ENCODE results near the gene DDX39A.

Gene DDX39A

DNA sequence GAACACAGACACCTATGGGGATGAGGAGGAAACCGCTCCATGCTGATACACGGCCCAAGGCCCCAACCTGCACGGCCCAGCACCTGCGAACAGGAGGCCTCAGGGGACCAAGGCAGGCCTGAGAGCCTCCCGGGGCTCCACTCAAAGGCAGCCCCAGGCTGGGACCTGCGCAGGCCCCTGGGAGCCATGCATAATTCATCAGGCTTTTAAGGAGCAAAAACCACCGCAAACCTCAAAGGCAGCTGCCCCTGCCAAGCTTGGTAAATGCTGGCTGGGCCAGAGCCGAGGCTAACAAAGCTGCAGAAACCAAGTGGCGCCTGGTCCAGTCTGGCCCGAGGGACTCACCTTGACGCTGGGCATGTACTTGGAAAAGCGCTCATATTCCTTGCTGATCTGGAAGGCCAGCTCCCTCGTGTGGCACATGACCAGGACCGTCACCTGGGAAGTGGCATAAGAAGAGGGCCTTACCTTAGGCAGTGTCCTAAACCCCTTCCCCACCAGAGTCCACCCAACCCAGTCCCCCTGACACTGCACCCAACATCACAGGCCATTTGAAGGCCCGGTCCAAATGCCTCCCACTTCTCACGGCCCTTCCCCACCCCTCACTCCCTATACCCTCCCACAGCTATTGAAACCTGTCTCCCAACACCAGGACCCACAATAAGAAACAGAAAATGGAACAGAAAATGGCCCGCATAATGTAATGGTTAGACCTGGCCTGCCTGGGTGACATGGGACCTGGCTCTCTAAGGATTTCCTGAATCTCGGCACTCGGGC is 7.8 kb downstream of the DDX39A start:
- TF ChIP-seq, protein P1, sequence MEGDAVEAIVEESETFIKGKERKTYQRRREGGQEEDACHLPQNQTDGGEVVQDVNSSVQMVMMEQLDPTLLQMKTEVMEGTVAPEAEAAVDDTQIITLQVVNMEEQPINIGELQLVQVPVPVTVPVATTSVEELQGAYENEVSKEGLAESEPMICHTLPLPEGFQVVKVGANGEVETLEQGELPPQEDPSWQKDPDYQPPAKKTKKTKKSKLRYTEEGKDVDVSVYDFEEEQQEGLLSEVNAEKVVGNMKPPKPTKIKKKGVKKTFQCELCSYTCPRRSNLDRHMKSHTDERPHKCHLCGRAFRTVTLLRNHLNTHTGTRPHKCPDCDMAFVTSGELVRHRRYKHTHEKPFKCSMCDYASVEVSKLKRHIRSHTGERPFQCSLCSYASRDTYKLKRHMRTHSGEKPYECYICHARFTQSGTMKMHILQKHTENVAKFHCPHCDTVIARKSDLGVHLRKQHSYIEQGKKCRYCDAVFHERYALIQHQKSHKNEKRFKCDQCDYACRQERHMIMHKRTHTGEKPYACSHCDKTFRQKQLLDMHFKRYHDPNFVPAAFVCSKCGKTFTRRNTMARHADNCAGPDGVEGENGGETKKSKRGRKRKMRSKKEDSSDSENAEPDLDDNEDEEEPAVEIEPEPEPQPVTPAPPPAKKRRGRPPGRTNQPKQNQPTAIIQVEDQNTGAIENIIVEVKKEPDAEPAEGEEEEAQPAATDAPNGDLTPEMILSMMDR (IDR thresholded peaks at IDR 0.05; ENCODE audit: low read depth, low read length) = no peak
- peaks cover 88% of the 10 kb centered on the region for H3K36me3 ChIP-seq
- no peaks in the 10 kb centered on the region for H3K9me3 ChIP-seq (ENCODE audit: severe bottlenecking)
- H3K27me3 ChIP-seq (ENCODE audit: insufficient read depth, low read depth, severe bottlenecking) = no peaks in the 10 kb centered on the region
- no peak for DNase-seq
- H3K4me3 ChIP-seq (ENCODE audit: low read depth, low read length) = no peak overlapping the region
- H3K27ac ChIP-seq = no peak overlapping the region

DNA sequence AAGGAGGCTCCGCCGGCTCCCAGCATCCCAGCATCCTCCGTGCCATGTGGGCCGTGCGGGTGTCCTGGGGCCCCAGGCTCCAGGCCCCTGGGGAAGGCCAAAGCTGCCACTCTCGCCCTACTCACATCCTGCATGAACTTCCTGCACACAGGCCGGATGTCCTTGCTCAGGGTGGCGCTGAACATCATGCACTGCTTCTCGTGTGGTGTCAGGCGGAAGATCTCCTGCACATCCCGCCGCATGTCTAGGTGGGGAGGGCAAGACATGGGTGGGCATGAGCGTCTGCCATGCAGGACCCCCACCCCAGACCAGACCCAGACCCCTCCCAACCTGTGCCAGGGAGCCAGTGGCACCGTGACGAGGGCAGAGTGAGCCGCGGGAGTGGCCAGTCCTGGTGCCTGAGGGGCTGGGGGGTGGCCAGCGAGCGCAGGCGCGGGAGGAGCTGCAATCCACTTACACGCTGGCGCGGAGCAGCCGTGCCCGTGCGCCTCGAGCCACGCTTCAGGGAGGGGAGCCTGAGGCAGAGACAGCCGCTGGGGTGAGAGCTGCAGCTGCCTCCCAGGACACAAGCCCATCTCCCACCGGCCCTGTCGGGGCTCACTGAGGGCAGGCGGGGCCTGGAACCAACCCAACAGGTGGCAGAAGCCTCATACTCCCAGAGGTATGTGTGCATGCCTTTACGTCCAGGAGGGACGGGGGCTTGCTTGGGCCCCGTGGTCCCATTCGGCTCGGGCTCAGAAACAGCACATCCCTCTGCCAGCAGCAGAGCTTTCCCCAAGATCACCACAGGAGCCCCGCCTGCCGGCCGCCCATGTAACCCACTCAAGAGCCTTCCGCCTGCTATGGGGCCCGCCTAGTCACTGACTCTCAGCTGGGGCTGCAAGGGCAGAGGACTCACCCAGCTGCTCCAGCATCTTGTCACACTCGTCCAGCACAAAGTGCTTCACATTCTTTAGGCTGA is 8.8 kb downstream of the DDX39A start:
- H3K27me3 ChIP-seq (ENCODE audit: insufficient read depth, low read depth, severe bottlenecking) = no peaks in the 10 kb centered on the region
- no peak for DNase-seq
- H3K9me3 ChIP-seq (ENCODE audit: severe bottlenecking) = no peaks in the 10 kb centered on the region
- H3K36me3 ChIP-seq = peaks cover 79% of the 10 kb centered on the region
- no peak overlapping the region for H3K4me3 ChIP-seq (ENCODE audit: low read depth, low read length)
- H3K27ac ChIP-seq = no peak overlapping the region
- TF ChIP-seq, protein P1 (IDR thresholded peaks at IDR 0.05; ENCODE audit: low read depth, low read length) = no peak

DNA sequence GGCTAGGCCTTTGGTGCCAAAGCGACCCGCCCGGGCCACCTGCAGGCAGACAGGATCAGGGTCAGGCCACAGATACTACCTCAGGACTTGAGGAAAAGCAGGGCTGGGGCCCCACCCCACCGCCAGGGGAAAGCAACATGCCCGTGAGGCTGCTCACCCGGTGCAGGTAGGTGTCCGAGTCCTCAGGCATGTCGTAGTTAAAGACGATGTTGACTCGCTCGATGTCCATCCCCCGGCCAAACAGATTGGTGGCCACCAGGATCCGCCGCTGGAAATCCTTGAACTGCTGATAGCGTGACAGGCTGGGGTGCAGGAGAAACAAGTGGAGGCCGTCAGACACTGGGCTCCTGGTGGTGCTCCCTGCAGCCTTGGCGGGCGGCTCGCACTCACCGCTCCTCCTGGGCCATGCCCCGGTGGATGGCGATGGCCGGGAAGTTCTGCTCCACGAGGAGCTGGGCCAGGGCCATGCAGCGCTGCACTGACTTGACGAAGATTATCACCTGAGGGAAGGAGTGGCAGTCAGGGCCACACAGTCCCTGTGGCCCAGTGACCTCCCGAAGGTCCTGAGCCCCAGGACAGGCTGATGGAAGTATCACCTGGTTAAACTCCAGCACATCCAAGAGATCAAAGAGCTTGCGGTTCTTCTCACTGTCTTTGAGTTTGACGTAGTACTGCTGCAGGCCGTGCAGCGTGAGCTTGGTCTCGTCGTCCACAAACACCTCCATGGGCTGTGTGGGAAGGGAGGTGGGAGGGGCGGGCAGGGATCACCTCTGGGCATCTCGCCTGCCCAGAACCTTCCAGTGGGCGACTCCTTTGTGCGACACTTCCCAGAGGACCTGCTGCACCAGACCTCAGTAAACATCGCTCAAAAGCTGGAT is 9.8 kb downstream of the DDX39A start:
- Histone ChIP-seq H3K4me3 (ENCODE audit: low read depth, low read length) (no peak overlapping the region), H3K27ac (no peak overlapping the region), H3K36me3 (peaks cover 73% of the 10 kb centered on the region), H3K27me3 (ENCODE audit: insufficient read depth, low read depth, severe bottlenecking) (no peaks in the 10 kb centered on the region), H3K9me3 (ENCODE audit: severe bottlenecking) (no peaks in the 10 kb centered on the region)
- no peak for DNase-seq
- TF ChIP-seq, protein P1 (IDR thresholded peaks at IDR 0.05; ENCODE audit: low read depth, low read length) = no peak

DNA sequence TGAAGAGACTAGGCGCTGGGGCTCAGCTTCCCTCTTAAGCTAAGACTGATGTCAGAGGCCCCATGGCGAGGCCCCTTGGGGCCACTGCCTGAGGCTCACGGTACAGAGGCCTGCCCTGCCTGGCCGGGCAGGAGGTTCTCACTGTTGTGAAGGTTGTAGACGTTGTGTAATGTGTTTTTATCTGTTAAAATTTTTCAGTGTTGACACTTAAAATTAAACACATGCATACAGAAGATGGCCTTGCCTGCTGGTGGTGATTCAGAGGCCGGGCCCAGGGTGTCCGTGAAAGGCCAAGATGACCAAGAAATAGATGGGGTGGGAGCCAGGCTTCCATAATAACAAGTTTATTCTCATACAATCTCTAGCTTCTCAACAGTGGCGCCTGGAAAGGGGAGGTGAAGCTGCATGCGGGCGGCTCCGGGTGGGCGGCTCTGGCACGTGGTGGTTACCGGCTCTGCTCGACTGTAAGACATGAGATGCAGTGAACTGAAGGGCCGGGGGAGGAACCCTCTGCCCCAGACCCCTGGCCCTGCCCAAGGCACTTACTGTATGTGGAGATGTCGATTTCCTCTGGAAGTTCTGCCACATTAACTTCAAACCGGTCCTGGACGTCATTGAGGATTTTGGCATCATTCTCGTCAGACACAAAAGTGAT is 10.5 kb downstream of the DDX39A start:
- no peak overlapping the region for H3K4me3 ChIP-seq (ENCODE audit: low read depth, low read length)
- no peaks in the 10 kb centered on the region for H3K27me3 ChIP-seq (ENCODE audit: insufficient read depth, low read depth, severe bottlenecking)
- H3K9me3 ChIP-seq (ENCODE audit: severe bottlenecking) = no peaks in the 10 kb centered on the region
- peaks cover 69% of the 10 kb centered on the region for H3K36me3 ChIP-seq
- TF ChIP-seq, protein P1 (IDR thresholded peaks at IDR 0.05; ENCODE audit: low read depth, low read length) = no peak
- DNase-seq = no peak
- H3K27ac ChIP-seq = no peak overlapping the region

Measured in WERI-Rb-1 (cell line).